CD4-positive, alpha-beta T cell treated with Interferon alpha-2 for 1 hour (primary cell): ENCODE measurements around the gene CMIP.

ENCODE experiments used
- DNase-seq, 2 donors: peaks; one replicate each; pipeline ENCODE4 v3.0.0-alpha.2; 2020 to 2022

The CMIP gene

GRCh38 chr16:81592353-81592866 is 147.8 kb downstream of the CMIP start:
- DNase-seq, result no peak

- DNase-seq, result no peak
Measured at GRCh38 chr16:81593481-81593880, 148.9 kb downstream of the CMIP start.

GRCh38 chr16:81595629-81596292 is 151.2 kb downstream of the CMIP start:
- DNase-seq, result no peak

GRCh38 chr16:81597079-81597658 is 152.6 kb downstream of the CMIP start:
- DNase-seq, result no peak

- no peak for DNase-seq
Measured at GRCh38 chr16:81598083-81598482, 153.5 kb downstream of the CMIP start.

GRCh38 chr16:81599034-81599744 is 154.6 kb downstream of the CMIP start:
- DNase-seq, result no peak

- no peak for DNase-seq
Measured at GRCh38 chr16:81600275-81600674, 155.7 kb downstream of the CMIP start.

GRCh38 chr16:81601008-81601428 is 156.4 kb downstream of the CMIP start:
- no peak for DNase-seq

GRCh38 chr16:81601601-81602255 is 157.1 kb downstream of the CMIP start:
- no peak for DNase-seq

- DNase-seq, result no peak
Measured at GRCh38 chr16:81602256-81602776, 157.7 kb downstream of the CMIP start.

GRCh38 chr16:81602792-81603191 is 158.2 kb downstream of the CMIP start:
- no peak for DNase-seq

GRCh38 chr16:81604960-81605383 is 160.4 kb downstream of the CMIP start:
- no peak for DNase-seq

GRCh38 chr16:81606039-81606438 is 161.4 kb downstream of the CMIP start:
- DNase-seq, result no peak

GRCh38 chr16:81607006-81607405 is 162.4 kb downstream of the CMIP start:
- DNase-seq, result no peak

GRCh38 chr16:81607805-81608522 is 163.4 kb downstream of the CMIP start:
- DNase-seq, result no peak

GRCh38 chr16:81608523-81609209 is 164.1 kb downstream of the CMIP start:
- no peak for DNase-seq

- no peak for DNase-seq
Measured at GRCh38 chr16:81609323-81609892, 164.8 kb downstream of the CMIP start.

GRCh38 chr16:81610144-81610842 is 165.7 kb downstream of the CMIP start:
- DNase-seq, result no peak

- DNase-seq, result no peak
Measured at GRCh38 chr16:81610936-81611335, 166.3 kb downstream of the CMIP start.

GRCh38 chr16:81611721-81612120 is 167.1 kb downstream of the CMIP start:
- DNase-seq, result no peak
